Ishikawa (cell line): ENCODE measurements around the gene PYCR2.

Source experiments
- CEBPB ChIP-seq: IDR thresholded peaks from 2 replicates; pipeline ENCODE4 v1.6.1; 2012
- FOXM1 ChIP-seq: IDR thresholded peaks from 2 replicates; pipeline ENCODE4 v1.6.1; 2012; ENCODE audit warnings: low read depth, borderline replicate concordance
- RAD21 ChIP-seq: IDR thresholded peaks from 2 replicates; pipeline ENCODE4 v1.6.1; 2012; ENCODE audit warnings: low read depth
- TCF12 ChIP-seq: IDR thresholded peaks from 2 replicates; pipeline ENCODE4 v1.6.1; 2012; ENCODE audit warnings: low read depth
- TF ChIP-seq, protein P1 (sequence below): IDR thresholded peaks from 2 replicates; pipeline ENCODE4 v1.6.1; 2012

DNA sequence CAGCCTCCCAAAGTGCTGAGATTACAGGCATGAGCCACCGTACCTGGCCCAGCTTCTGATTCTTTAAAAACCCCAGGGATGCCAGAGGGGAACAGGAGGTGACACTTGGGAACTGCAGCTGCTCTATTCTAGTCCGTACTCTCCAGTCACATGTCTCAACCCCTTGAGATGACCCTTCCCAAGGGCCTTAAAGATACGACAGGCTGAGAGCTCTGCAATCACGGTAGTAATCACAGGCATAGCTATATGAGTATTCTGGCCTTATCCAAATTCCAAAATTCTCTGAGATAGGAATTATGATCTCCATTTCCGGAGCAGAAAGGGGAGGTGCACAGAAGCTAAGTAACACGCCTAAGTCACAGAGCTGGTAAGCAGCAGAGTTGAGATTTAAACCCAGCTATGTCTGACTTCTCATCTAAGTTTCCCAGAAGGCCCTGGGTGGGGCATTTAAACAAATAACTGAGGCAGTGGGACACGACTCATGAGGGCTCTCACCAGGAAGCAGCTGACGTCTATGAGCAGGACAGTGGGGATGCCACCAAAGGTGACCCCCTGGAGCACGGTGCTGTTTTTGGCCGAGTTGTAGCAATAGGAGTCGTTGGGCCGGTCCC, 47.0 kb downstream of the PYCR2 start:
- TF ChIP-seq, protein P1, sequence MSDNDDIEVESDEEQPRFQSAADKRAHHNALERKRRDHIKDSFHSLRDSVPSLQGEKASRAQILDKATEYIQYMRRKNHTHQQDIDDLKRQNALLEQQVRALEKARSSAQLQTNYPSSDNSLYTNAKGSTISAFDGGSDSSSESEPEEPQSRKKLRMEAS: no peak
- TF ChIP-seq TCF12 (no peak), FOXM1 (no peak), CEBPB (no peak), RAD21 (no peak)
